ENCODE measurements around the gene ANKRD28. TPM values are rescaled to one million over a fixed set of nuclear protein-coding genes. Genes with fewer than 3 reads are reported as not detected.

ANKRD28 gene
- total RNA-seq, 1 donor from 2014 or later: 50.3 TPM

DNA sequence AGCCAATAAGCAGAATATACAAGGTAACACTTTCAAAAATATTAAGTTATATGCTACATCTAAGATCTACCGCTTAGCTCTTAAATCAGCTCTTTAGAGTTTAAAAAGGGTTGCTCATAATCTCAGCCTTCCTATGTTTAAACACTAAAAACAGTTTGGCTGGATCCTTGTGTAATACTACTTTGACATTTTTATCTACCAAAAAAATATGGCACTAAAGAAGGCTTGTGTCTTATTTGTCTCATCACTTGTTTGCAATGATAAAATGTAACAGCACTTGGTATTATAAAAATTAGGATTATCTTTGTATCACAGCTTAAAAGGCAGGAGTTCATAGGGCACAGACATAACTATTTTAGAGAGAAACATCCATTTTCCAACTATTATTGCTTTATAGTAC is 9.8 kb downstream of the ANKRD28 start:
- Histone ChIP-seq H3K9me3 (no peaks in the 10 kb centered on the region), H3K27ac (no peak overlapping the region), H3K27me3 (no peaks in the 10 kb centered on the region), H3K4me1 (no peaks in the 10 kb centered on the region), H3K4me3 (no peak overlapping the region), H3K36me3 (no peaks in the 10 kb centered on the region)
- ATAC-seq (no peak), DNase-seq (no peak)
- TF ChIP-seq, protein P1, sequence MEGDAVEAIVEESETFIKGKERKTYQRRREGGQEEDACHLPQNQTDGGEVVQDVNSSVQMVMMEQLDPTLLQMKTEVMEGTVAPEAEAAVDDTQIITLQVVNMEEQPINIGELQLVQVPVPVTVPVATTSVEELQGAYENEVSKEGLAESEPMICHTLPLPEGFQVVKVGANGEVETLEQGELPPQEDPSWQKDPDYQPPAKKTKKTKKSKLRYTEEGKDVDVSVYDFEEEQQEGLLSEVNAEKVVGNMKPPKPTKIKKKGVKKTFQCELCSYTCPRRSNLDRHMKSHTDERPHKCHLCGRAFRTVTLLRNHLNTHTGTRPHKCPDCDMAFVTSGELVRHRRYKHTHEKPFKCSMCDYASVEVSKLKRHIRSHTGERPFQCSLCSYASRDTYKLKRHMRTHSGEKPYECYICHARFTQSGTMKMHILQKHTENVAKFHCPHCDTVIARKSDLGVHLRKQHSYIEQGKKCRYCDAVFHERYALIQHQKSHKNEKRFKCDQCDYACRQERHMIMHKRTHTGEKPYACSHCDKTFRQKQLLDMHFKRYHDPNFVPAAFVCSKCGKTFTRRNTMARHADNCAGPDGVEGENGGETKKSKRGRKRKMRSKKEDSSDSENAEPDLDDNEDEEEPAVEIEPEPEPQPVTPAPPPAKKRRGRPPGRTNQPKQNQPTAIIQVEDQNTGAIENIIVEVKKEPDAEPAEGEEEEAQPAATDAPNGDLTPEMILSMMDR (IDR thresholded peaks at IDR 0.05): no peak
- intact Hi-C loops (cut with DNase I): no loop called here

DNA sequence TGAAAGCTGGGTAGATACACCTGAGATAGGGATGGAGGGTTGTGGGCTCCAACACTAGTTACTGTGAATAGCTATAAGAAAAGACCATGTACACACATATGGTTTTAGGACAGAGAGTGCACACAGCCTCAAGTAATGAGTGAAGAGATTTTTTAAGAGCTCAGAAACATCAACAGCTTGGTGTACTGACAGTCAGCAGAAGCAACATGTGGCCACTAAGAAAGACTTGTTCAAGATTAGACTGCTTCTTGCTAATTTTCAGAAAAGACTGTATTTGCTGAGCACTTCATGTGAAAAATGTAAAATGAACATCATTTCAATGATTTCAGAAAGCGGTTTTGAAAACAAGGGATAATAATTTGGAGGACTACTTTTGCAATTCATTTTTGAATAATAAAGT is 10.3 kb downstream of the ANKRD28 start:
- DNase-seq (no peak), ATAC-seq (no peak)
- Histone ChIP-seq H3K4me3 (no peak overlapping the region), H3K27ac (no peak overlapping the region), H3K27me3 (no peaks in the 10 kb centered on the region), H3K36me3 (no peaks in the 10 kb centered on the region), H3K4me1 (no peaks in the 10 kb centered on the region), H3K9me3 (no peaks in the 10 kb centered on the region)
- intact Hi-C loops (cut with DNase I): no loop called here
- TF ChIP-seq, protein P1 (IDR thresholded peaks at IDR 0.05): no peak

- Histone ChIP-seq H3K9me3 (no peaks in the 10 kb centered on the region), H3K4me3 (no peak overlapping the region), H3K36me3 (no peaks in the 10 kb centered on the region), H3K27ac (no peak overlapping the region), H3K27me3 (no peaks in the 10 kb centered on the region), H3K4me1 (no peaks in the 10 kb centered on the region)
- intact Hi-C loops (cut with DNase I): no loop called here
- TF ChIP-seq, protein P1 (IDR thresholded peaks at IDR 0.05): no peak
- no peak for DNase-seq
- ATAC-seq: no peak
Observed at GRCh38 chr3:15783361-15783969, 14.3 kb downstream of the ANKRD28 start.

- DNase-seq (no peak), ATAC-seq (no peak)
- intact Hi-C loops (cut with DNase I): no loop called here
- H3K4me1 ChIP-seq: no peaks in the 10 kb centered on the region
- H3K4me3 ChIP-seq: no peak overlapping the region
- no peaks in the 10 kb centered on the region for H3K9me3 ChIP-seq
- no peaks in the 10 kb centered on the region for H3K27me3 ChIP-seq
- TF ChIP-seq, protein P1 (IDR thresholded peaks at IDR 0.05): no peak
- H3K36me3 ChIP-seq: no peaks in the 10 kb centered on the region
- no peak overlapping the region for H3K27ac ChIP-seq
Observed at GRCh38 chr3:15782429-15782828, 15.3 kb downstream of the ANKRD28 start.

DNA sequence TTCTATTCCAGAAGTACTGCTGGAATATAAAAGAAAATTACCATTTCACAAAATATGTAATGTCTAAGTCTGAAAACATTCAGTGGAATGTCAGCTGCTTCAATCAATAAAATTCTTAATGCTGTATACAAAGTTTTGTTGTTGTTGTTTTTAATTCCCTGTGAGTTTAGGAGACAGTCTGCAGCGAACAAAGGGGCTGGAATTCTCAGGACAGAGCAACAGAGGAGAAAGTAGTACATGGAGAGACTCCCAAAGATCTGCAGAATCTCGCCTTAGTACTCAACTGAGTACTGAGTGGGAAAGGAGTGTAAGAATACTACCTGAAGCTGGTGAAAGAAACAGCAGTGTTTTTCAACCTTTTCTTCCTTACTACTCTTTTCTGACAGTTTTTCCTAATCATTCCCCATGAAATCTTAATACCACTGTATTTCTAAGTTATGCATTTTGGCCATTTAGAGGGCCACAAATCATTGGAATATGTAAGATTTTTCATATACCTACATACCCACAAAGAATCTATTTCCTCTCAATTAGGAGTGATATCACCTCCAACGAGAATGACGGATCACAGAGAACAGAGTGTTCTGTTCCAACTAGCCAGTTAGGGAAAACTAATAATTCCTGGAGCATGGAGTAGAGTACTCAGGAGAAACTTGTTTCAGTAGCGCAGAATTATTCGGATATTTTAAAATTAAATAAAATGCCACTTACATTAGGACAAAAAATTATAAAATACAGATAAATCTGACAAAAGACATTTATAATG is 16.0 kb downstream of the ANKRD28 start:
- DNase-seq (no peak), ATAC-seq (no peak)
- no peak overlapping the region for H3K27ac ChIP-seq
- H3K4me1 ChIP-seq: no peaks in the 10 kb centered on the region
- H3K4me3 ChIP-seq: no peak overlapping the region
- intact Hi-C loops (cut with DNase I): no loop called here
- no peaks in the 10 kb centered on the region for H3K36me3 ChIP-seq
- TF ChIP-seq, protein P1 (IDR thresholded peaks at IDR 0.05): no peak
- no peaks in the 10 kb centered on the region for H3K9me3 ChIP-seq
- no peaks in the 10 kb centered on the region for H3K27me3 ChIP-seq
